K562 (cell line): ENCODE results near the gene PRKAA1. TPM values are rescaled to one million over a fixed set of nuclear protein-coding genes. Genes with fewer than 3 reads are reported as not detected.

Source experiments
- ATAC-seq: fragments of 200-7000 bp; cut with Tn5 transposase; 3 replicates; pipeline ENCODE4 v1.9.1; 2020; ENCODE audit warnings: moderate library complexity
- BruUV-seq: library from RNA; stranded (reverse); fragments of 400-500 nt; replicated peaks from 2 replicates; lab custom pipeline; 2021; lab: Mats Ljungman, UMichigan
- CTCF ChIA-PET: fragments of 300-600 bp; formaldehyde crosslinking; extraction: SDS; loops from one replicate; lab custom pipeline; 2021; ENCODE audit warnings: low intra/inter-chr PET ratio; lab: Yijun Ruan, JAX
- POLR2A ChIA-PET: fragments of 300-600, 350-650 bp; sonication (Branson Sonifier 250); formaldehyde crosslinking; extraction: SDS; loops from one replicate; lab custom pipeline; 2021; ENCODE audit warnings: antibody characterized with exemption, inconsistent platforms; lab: Yijun Ruan, JAX
- DNase-seq, 4 experiments: peaks; one replicate each; pipeline versions ENCODE4 v3.0.0 to v3.0.0-alpha.2; 2011 to 2018; ENCODE audit warnings: low spot score in 3 of 4, mixed read lengths in 3 of 4; ENCODE audit errors: extremely low read depth in 1 of 4
- FAIRE-seq: peaks from 2 replicates; lab custom pipeline; 2011; peaks lifted over from hg19 to GRCh38; lab: Jason Lieb, UNC
- H2AFZ ChIP-seq: 2 replicates; pipeline ENCODE4 v1.6.0; 2011; ENCODE audit warnings: low read depth, low read length, control low read depth, inconsistent platforms
- H3K27ac ChIP-seq: fragments of 200-600 bp; 3 replicates; pipeline ENCODE4 v1.8.0; 2011; ENCODE audit warnings: low read depth, mild to moderate bottlenecking, control low read depth, inconsistent platforms, low read length, moderate library complexity, mixed read lengths; ENCODE audit errors: extremely low read depth
- H3K27me3 ChIP-seq, 2 experiments: fragments of 300-600 bp in 1 of 2; 2 replicates in 1 of 2; 3 replicates in 1 of 2; pipeline versions ENCODE4 v1.6.0 to v1.8.0; 2011; ENCODE audit warnings: inconsistent platforms in 2 of 2, low read length in 2 of 2, mild to moderate bottlenecking in 1 of 2, mixed read lengths in 1 of 2, moderate library complexity in 1 of 2; ENCODE audit not compliant: control insufficient read depth in 2 of 2, insufficient read depth in 2 of 2
- H3K36me3 ChIP-seq: fragments of 300-600 bp; 3 replicates; pipeline ENCODE4 v1.8.0; 2011; ENCODE audit warnings: mild to moderate bottlenecking, low read length, inconsistent platforms; ENCODE audit not compliant: control insufficient read depth, insufficient read depth
- H3K4me1 ChIP-seq, 2 experiments: fragments of 200-600 bp in 1 of 2; replicated peaks in 1 of 2; 2 replicates in 1 of 2; 3 replicates in 1 of 2; pipeline versions ENCODE4 v1.5.1 to v1.8.0; 2011; ENCODE audit warnings: inconsistent platforms in 2 of 2, low read length in 2 of 2, mild to moderate bottlenecking in 1 of 2, mixed read lengths in 1 of 2, moderate library complexity in 1 of 2; ENCODE audit not compliant: control insufficient read depth in 2 of 2, insufficient read depth in 2 of 2
- H3K4me2 ChIP-seq: 2 replicates; pipeline ENCODE4 v1.6.1; 2011; ENCODE audit warnings: low read length, control low read depth, inconsistent platforms, mixed read lengths; ENCODE audit not compliant: insufficient read depth
- H3K4me3 ChIP-seq: fragments of 200-600 bp; sonication (generic), shearing (Covaris generic); 2 replicates; pipeline ENCODE4 v1.5.1; 2016; ENCODE audit warnings: control low read depth, inconsistent platforms
- H3K79me2 ChIP-seq: fragments of 200-600 bp; 3 replicates; pipeline ENCODE4 v1.8.0; 2011; ENCODE audit warnings: low read length, inconsistent platforms; ENCODE audit not compliant: control insufficient read depth, insufficient read depth
- H3K9ac ChIP-seq, 2 experiments: 2 replicates each; pipeline versions ENCODE4 v1.6.0 to v1.6.1; 2011; ENCODE audit warnings: low read depth in 2 of 2, low read length in 2 of 2, control low read depth in 1 of 2, inconsistent platforms in 1 of 2, mild to moderate bottlenecking in 1 of 2, mixed read lengths in 1 of 2; ENCODE audit not compliant: insufficient read depth in 1 of 2
- H3K9me1 ChIP-seq: one replicate; pipeline ENCODE4 v1.6.0; 2011; ENCODE audit warnings: inconsistent platforms, mild to moderate bottlenecking, low read length, moderate library complexity; ENCODE audit not compliant: control insufficient read depth, insufficient read depth
- H3K9me3 ChIP-seq: replicated peaks from 2 replicates; pipeline ENCODE4 v1.5.1; 2011; ENCODE audit warnings: low read depth, low read length, inconsistent platforms; ENCODE audit not compliant: control insufficient read depth, insufficient read depth
- H4K20me1 ChIP-seq: replicated peaks from 2 replicates; pipeline ENCODE4 v1.6.1; 2011; ENCODE audit warnings: low read length, inconsistent platforms, mixed read lengths; ENCODE audit not compliant: control insufficient read depth, insufficient read depth
- E2F1 ChIP-seq: sonication (generic); formaldehyde crosslinking; IDR thresholded peaks from 2 replicates; pipeline ENCODE4 v1.8.1; 2023; ENCODE audit warnings: mild to moderate bottlenecking, missing genetic modification reagents, moderate library complexity
- FOXP1 ChIP-seq: sonication (generic); formaldehyde crosslinking; IDR thresholded peaks from 2 replicates; pipeline ENCODE4 v1.8.0; 2022; ENCODE audit warnings: mild to moderate bottlenecking, missing genetic modification reagents
- HNRNPUL1 ChIP-seq: fragments of 200-400 bp; formaldehyde crosslinking; IDR thresholded peaks from 2 replicates; pipeline ENCODE4 v1.6.1; 2017; ENCODE audit warnings: low read length
- IFI16 ChIP-seq: fragments of 250-450 bp; sonication (Bioruptor Pico); IDR thresholded peaks from 2 replicates; pipeline ENCODE4 v2.1.2; 2022; ENCODE audit warnings: mild to moderate bottlenecking, inconsistent platforms
- ILF3 ChIP-seq: fragments of 450-650 bp; IDR thresholded peaks from 2 replicates; pipeline ENCODE4 v1.6.1; 2018; ENCODE audit warnings: antibody characterized with exemption, mild to moderate bottlenecking, moderate library complexity, borderline replicate concordance
- MAZ ChIP-seq, 2 experiments: fragments of 450-650 bp in 1 of 2; sonication (generic) in 1 of 2; formaldehyde crosslinking; IDR thresholded peaks in 1 of 2; conservative IDR thresholded peaks in 1 of 2; 2 replicates each; pipeline versions ENCODE4 v1.4.0 to v1.5.0; 2020; ENCODE audit warnings: mild to moderate bottlenecking in 1 of 2, missing genetic modification reagents in 1 of 2
- NFIC ChIP-seq: fragments of 450-650 bp; IDR thresholded peaks from 2 replicates; pipeline ENCODE4 v1.6.1; 2017; ENCODE audit warnings: mild to moderate bottlenecking, inconsistent platforms
- NFXL1 ChIP-seq: fragments of 450-650 bp; formaldehyde crosslinking; IDR thresholded peaks from 2 replicates; pipeline ENCODE4 v1.4.0; 2021; ENCODE audit warnings: mild to moderate bottlenecking
- POLR2A ChIP-seq: fragments of 450-650 bp; conservative IDR thresholded peaks from 2 replicates; pipeline ENCODE4 v1.6.1; 2016
- POLR2AphosphoS5 ChIP-seq: IDR thresholded peaks from 2 replicates; pipeline ENCODE4 v1.6.1; 2011; ENCODE audit warnings: mild to moderate bottlenecking, low read depth, low read length, moderate library complexity; ENCODE audit not compliant: control insufficient read depth, insufficient read depth
- POLR2B ChIP-seq: fragments of 450-650 bp; IDR thresholded peaks from 2 replicates; pipeline ENCODE4 v1.6.1; 2018; ENCODE audit warnings: low read depth; ENCODE audit not compliant: partially characterized antibody
- POLR2G ChIP-seq: fragments of 200-400 bp; formaldehyde crosslinking; IDR thresholded peaks from 2 replicates; pipeline ENCODE4 v1.6.1; 2017; ENCODE audit warnings: low read depth, mild to moderate bottlenecking, antibody characterized with exemption, low read length, moderate library complexity
- STAT6 ChIP-seq: sonication (generic); formaldehyde crosslinking; IDR thresholded peaks from 2 replicates; pipeline ENCODE4 v1.8.1; 2023; ENCODE audit warnings: mild to moderate bottlenecking, missing genetic modification reagents
- ZBED1 ChIP-seq: IDR thresholded peaks from 2 replicates; pipeline ENCODE4 v1.6.1; 2014
- WGBS: fragments of 100-300 bp; shearing (Covaris generic); methylation state at CpG from one replicate; pipeline ENCODE4 v1.1.6; 2016; ENCODE audit warnings: low coverage, mixed read lengths; ENCODE audit not compliant: insufficient coverage; ENCODE audit errors: missing lambda C conversion rate; 5-methylcytosine and 5-hydroxymethylcytosine counted together
- in situ Hi-C: fragments of 300-500 bp; cut with MboI; formaldehyde crosslinking; loops from 4 replicates; pipeline ENCODE4 v1.15.0; 2018; ENCODE audit warnings: inconsistent platforms, mixed read lengths
- intact Hi-C: fragments of 100-400 bp; cut with micrococcal nuclease; formaldehyde crosslinking; loops from 2 replicates; pipeline ENCODE4 v1.14.2; 2022
- polyA plus RNA-seq, 8 experiments: library from polyadenylated mRNA; depleted of rRNA in 4 of 8; stranded (reverse) in 5 of 8; unstranded in 3 of 8; fragments of >200 nt; fragmentation: Nextera tagmentation in 2 of 8; fragmentation: Illumina TruSeq in 1 of 8; extraction: Ambion mirVana in 2 of 8; extraction: Trizol in 1 of 8; gene quantifications; 2 replicates each; pipeline versions ENCODE4 v1.2.1 to v1.2.3, GENCODE V29; 2011 to 2014; ENCODE audit warnings: inconsistent platforms in 1 of 8, missing spikeins in 1 of 8
- total RNA-seq, 7 experiments: library from RNA; depleted of rRNA in 6 of 7; stranded (reverse); fragments of >200 nt in 6 of 7; fragmentation: Illumina TruSeq in 2 of 7; extraction: Trizol in 2 of 7; gene quantifications; 2 replicates each; pipeline versions ENCODE4 v1.2.1 to v1.2.3, GENCODE V29; 2011 to 2021; ENCODE audit warnings: low replicate concordance in 1 of 7

PRKAA1 gene
- total and polyA plus RNA-seq, 9 of the 15 experiments (the other 6 are each of a cell fraction or from before 2014, with no cell fraction given), result 24.5 to 84.0 (median 51.4) TPM

GRCh38 chr5:40828021-40828631, 30.0 kb upstream of the PRKAA1 start (continued):
- no peak for TF ChIP-seq MAZ (CRISPR knock-in tag; conservative IDR thresholded peaks at IDR 0.05 in 1 of 2, IDR thresholded peaks at IDR 0.05 in 1 of 2)
- TF ChIP-seq POLR2AphosphoS5, result peak; percentile 64; the same call in 1 of the 2 replicates
- peak; percentile 63 for TF ChIP-seq POLR2G
- TF ChIP-seq FOXP1 (CRISPR knock-in tag), result no peak
- TF ChIP-seq ILF3, result peak; percentile 15; the same call in 1 of the 2 replicates
- TF ChIP-seq NFXL1 (CRISPR knock-in tag), result 0 out of 2 replicates have a peak, but pooled peaks have one; percentile 29
- no peak for TF ChIP-seq ZBED1
- no peak for TF ChIP-seq IFI16 (CRISPR knock-in tag)

DNA sequence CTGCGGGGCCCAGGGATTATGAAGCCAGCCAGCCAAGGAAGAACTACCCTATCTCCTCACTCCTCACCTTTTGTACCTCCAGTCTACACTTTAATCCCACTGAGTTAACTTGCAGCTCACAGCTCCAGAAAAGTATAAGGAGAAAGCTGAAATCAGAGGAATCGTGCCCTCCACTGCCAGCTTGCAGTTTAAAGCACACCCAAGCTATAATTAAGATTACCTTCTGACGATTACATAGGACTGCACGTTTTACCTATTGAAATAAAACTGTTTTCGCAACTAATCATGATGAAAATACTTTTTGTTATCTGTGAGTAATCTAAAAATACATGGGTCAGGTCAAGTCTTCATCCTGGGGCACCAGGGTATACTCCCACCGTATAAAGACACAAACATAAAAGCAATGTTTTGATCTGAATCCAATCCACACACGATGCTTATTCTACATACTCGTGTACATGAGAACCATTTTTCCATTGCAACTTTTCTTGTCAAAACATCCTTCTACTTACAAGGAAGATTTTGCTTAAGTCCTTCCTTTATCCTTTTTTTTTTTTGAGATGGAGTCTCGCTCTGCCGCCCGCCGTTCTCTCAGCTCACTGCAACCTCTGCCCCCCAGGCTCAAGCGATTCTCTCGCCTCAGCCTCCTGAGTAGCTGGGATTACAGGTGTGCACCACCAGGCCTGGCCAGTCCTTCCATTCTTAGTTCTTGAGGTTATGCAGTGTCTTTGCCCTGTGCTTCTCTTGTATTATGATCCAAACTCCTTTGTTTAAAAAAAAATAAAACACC, 29.2 kb upstream of the PRKAA1 start:
- no peak for DNase-seq
- peak; percentile 1 for ATAC-seq
- ChIA-PET POLR2A (interaction anchor here (0.7 to 13.0 kb wide), 11 partner anchors 5 to 62 kb away, joined by 3 to 125 read pairs (median 6); partner anchors contain the start of gene RPL37), CTCF (no interaction called here)
- intact Hi-C loops, result no loop called here
- H3K4me2 ChIP-seq, result no peak overlapping the region
- no peak for FAIRE-seq
- H3K36me3 ChIP-seq, result peaks cover 70% of the 10 kb centered on the region
- H3K4me3 ChIP-seq, result no peak overlapping the region
- H4K20me1 ChIP-seq, result peaks cover 55% of the 10 kb centered on the region
- peaks cover 6 to 18% of the 10 kb centered on the region in 2 experiments; a peak in 4 of 5 replicates for H3K4me1 ChIP-seq
- WGBS, result 80% methylated on average over 14 of the region's 14 CpGs
- peaks cover 5% of the 10 kb centered on the region for H3K9me1 ChIP-seq
- H3K27ac ChIP-seq, result no peak overlapping the region; the same call in 2 of the 3 replicates
- BruUV-seq, result TSS peak; percentile 0
- H2AFZ ChIP-seq, result no peak overlapping the region
- no peaks in the 10 kb centered on the region for H3K27me3 ChIP-seq
- no peak overlapping the region for H3K9ac ChIP-seq
- H3K9me3 ChIP-seq, result no peaks in the 10 kb centered on the region
- peaks cover 40% of the 10 kb centered on the region for H3K79me2 ChIP-seq
- in situ Hi-C loops, result no loop called here
- TF ChIP-seq HNRNPUL1 (0 out of 2 replicates have a peak, but pooled peaks have one; percentile 64), E2F1 (CRISPR knock-in tag) (0 out of 2 replicates have a peak, but pooled peaks have one; percentile 49), STAT6 (CRISPR knock-in tag) (no peak), NFIC (no peak), POLR2B (peak; percentile 9), POLR2A (peak; percentile 45)
